Measurements from ENCODE around the gene PFKFB1.
"Not testable (repeated sequence)": the region's sequence is repeated elsewhere in the genome, so short reads cannot be mapped to it uniquely, and the experiment has no call there.

The PFKFB1 gene

GRCh38 chrX:55006827-55007621, 13.0 kb upstream of the PFKFB1 start:
- Mint-ChIP-seq H3K27ac (no peak overlapping the region), H3K9me3 (no peaks in the 10 kb centered on the region), H3K27me3 (no peaks in the 10 kb centered on the region), H3K36me3 (peaks cover 26 to 28% of the 10 kb centered on the region in 2 donors), H3K4me3 (no peak overlapping the region), H3K4me1 (peaks cover 2 to 18% of the 10 kb centered on the region in 2 donors)
- ATAC-seq (replicated peaks) (no peak), DNase-seq (no peak)

- H3K27ac Mint-ChIP-seq, result no peak overlapping the region
These were observed 11.3 kb upstream of the PFKFB1 start for GRCh38 chrX:55005256-55005655.

GRCh38 chrX:55004231-55004630, 10.2 kb upstream of the PFKFB1 start:
- ATAC-seq (replicated peaks) (no peak), DNase-seq (no peak)
- Mint-ChIP-seq H3K36me3 (peaks cover 33 to 38% of the 10 kb centered on the region in 2 donors), H3K27me3 (no peaks in the 10 kb centered on the region), H3K4me1 (peaks cover 6 to 31% of the 10 kb centered on the region in 2 donors), H3K4me3 (no peak overlapping the region), H3K27ac (no peak overlapping the region), H3K9me3 (no peaks in the 10 kb centered on the region)

More at GRCh38 chrX:55005256-55005655, 11.3 kb upstream of the PFKFB1 start:
- no peaks in the 10 kb centered on the region for H3K9me3 Mint-ChIP-seq
- peaks cover 33 to 38% of the 10 kb centered on the region in 2 donors for H3K36me3 Mint-ChIP-seq
- no peaks in the 10 kb centered on the region for H3K27me3 Mint-ChIP-seq
- DNase-seq (no peak), ATAC-seq (replicated peaks) (no peak)
- H3K4me1 Mint-ChIP-seq, result peaks cover 6 to 31% of the 10 kb centered on the region in 2 donors
- no peak overlapping the region for H3K4me3 Mint-ChIP-seq

GRCh38 chrX:54999717-55000598, 6.0 kb upstream of the PFKFB1 start, which contains the start of gene APEX2:
TSS of gene APEX2 (plus strand) at chrX:55000363. CDS start at chrX:55000423, 60 bp downstream.
- DNase-seq, result peak; percentile 81
- Mint-ChIP-seq H3K27ac (peak within 1 kb of the TSS; percentile 95), H3K4me1 (peaks cover 10 to 22% of the 10 kb centered on the region in 2 donors), H3K36me3 (peaks cover 16 to 23% of the 10 kb centered on the region in 2 donors), H3K9me3 (no peaks in the 10 kb centered on the region), H3K27me3 (peaks cover 0 to 5% of the 10 kb centered on the region in 2 donors), H3K4me3 (peak within 1 kb of the TSS; percentile 87 to 98)
- ATAC-seq (replicated peaks), result peak; percentile 91 to 92

GRCh38 chrX:54995621-54996020, 1.6 kb upstream of the PFKFB1 start:
- H3K27ac Mint-ChIP-seq, result no peak overlapping the region
- H3K36me3 Mint-ChIP-seq, result peaks cover 2% of the 10 kb centered on the region in 2 donors
- ATAC-seq (replicated peaks) (no peak), DNase-seq (no peak)
- H3K4me3 Mint-ChIP-seq, result no peak overlapping the region
- no peaks in the 10 kb centered on the region for H3K9me3 Mint-ChIP-seq
- H3K27me3 Mint-ChIP-seq, result peaks cover 0 to 15% of the 10 kb centered on the region in 2 donors
- peaks cover 12 to 21% of the 10 kb centered on the region in 2 donors for H3K4me1 Mint-ChIP-seq

GRCh38 chrX:54994668-54995351, 822 bp upstream of the PFKFB1 start:
- ATAC-seq (replicated peaks) (peak; percentile 49 to 54), DNase-seq (peak; percentile 17)
- no peak overlapping the region for H3K4me3 Mint-ChIP-seq
- H3K4me1 Mint-ChIP-seq, result peaks cover 12 to 17% of the 10 kb centered on the region in 2 donors
- no peak overlapping the region for H3K27ac Mint-ChIP-seq
- H3K36me3 Mint-ChIP-seq, result no peaks in the 10 kb centered on the region
- no peaks in the 10 kb centered on the region for H3K9me3 Mint-ChIP-seq
- H3K27me3 Mint-ChIP-seq, result peaks cover 0 to 15% of the 10 kb centered on the region in 2 donors

GRCh38 chrX:54992911-54993622, 921 bp downstream of the PFKFB1 start:
- ATAC-seq (replicated peaks) (no peak), DNase-seq (no peak)
- H3K9me3 Mint-ChIP-seq, result no peaks in the 10 kb centered on the region
- no peak overlapping the region for H3K4me3 Mint-ChIP-seq
- peaks cover 0 to 15% of the 10 kb centered on the region in 2 donors for H3K27me3 Mint-ChIP-seq
- H3K27ac Mint-ChIP-seq, result no peak overlapping the region
- H3K4me1 Mint-ChIP-seq, result peaks cover 12 to 17% of the 10 kb centered on the region in 2 donors
- H3K36me3 Mint-ChIP-seq, result no peaks in the 10 kb centered on the region

GRCh38 chrX:54991706-54992105, 2.3 kb downstream of the PFKFB1 start:
- Mint-ChIP-seq H3K4me1 (peaks cover 12 to 17% of the 10 kb centered on the region in 2 donors), H3K9me3 (no peaks in the 10 kb centered on the region), H3K4me3 (no peak overlapping the region), H3K27ac (no peak overlapping the region), H3K36me3 (no peaks in the 10 kb centered on the region), H3K27me3 (peaks cover 0 to 12% of the 10 kb centered on the region in 2 donors)
- no peak for ATAC-seq (replicated peaks)
- no peak for DNase-seq

GRCh38 chrX:54983306-54983705, 10.7 kb downstream of the PFKFB1 start:
- H3K4me1 Mint-ChIP-seq; DNase-seq; H3K4me3 Mint-ChIP-seq; H3K27me3 Mint-ChIP-seq; H3K9me3 Mint-ChIP-seq; H3K27ac Mint-ChIP-seq; ATAC-seq (replicated peaks); H3K36me3 Mint-ChIP-seq: not testable (repeated sequence)

- H3K36me3 Mint-ChIP-seq, result peaks cover 0 to 2% of the 10 kb centered on the region in 2 donors
- no peak overlapping the region for H3K27ac Mint-ChIP-seq
- no peak overlapping the region for H3K4me3 Mint-ChIP-seq
- no peaks in the 10 kb centered on the region for H3K4me1 Mint-ChIP-seq
- H3K27me3 Mint-ChIP-seq, result peaks cover 0 to 9% of the 10 kb centered on the region in 2 donors
- ATAC-seq (replicated peaks) (no peak), DNase-seq (no peak)
- H3K9me3 Mint-ChIP-seq, result no peaks in the 10 kb centered on the region
These were observed 13.7 kb downstream of the PFKFB1 start for GRCh38 chrX:54980334-54980733.

- Mint-ChIP-seq H3K27ac (no peak overlapping the region), H3K4me3 (no peak overlapping the region), H3K27me3 (peaks cover 0 to 13% of the 10 kb centered on the region in 2 donors), H3K9me3 (no peaks in the 10 kb centered on the region), H3K36me3 (peaks cover 0 to 2% of the 10 kb centered on the region in 2 donors), H3K4me1 (no peaks in the 10 kb centered on the region)
- ATAC-seq (replicated peaks) (no peak), DNase-seq (no peak)
These were observed 14.6 kb downstream of the PFKFB1 start for GRCh38 chrX:54979432-54979831.

- no peak overlapping the region for H3K4me3 Mint-ChIP-seq
- no peaks in the 10 kb centered on the region for H3K9me3 Mint-ChIP-seq
- H3K27ac Mint-ChIP-seq, result no peak overlapping the region
- DNase-seq (no peak), ATAC-seq (replicated peaks) (no peak)
- no peaks in the 10 kb centered on the region for H3K4me1 Mint-ChIP-seq
- peaks cover 0 to 18% of the 10 kb centered on the region in 2 donors for H3K27me3 Mint-ChIP-seq
- H3K36me3 Mint-ChIP-seq, result peaks cover 0 to 2% of the 10 kb centered on the region in 2 donors
These were observed 15.5 kb downstream of the PFKFB1 start for GRCh38 chrX:54978448-54978847.

- Mint-ChIP-seq H3K36me3 (peaks cover 0 to 2% of the 10 kb centered on the region in 2 donors), H3K4me3 (no peak overlapping the region), H3K27ac (no peak overlapping the region), H3K27me3 (peaks cover 0 to 18% of the 10 kb centered on the region in 2 donors), H3K9me3 (peaks cover 0 to 2% of the 10 kb centered on the region in 2 donors), H3K4me1 (no peaks in the 10 kb centered on the region)
- DNase-seq (no peak), ATAC-seq (replicated peaks) (no peak)
These were observed 16.6 kb downstream of the PFKFB1 start for GRCh38 chrX:54977387-54977786.
